WERI-Rb-1 (cell line): ENCODE data around the gene LGMN.
"Not testable (repeated sequence)": the region's sequence is repeated elsewhere in the genome, so short reads cannot be mapped to it uniquely, and the experiment has no call there.

Source experiments
- DNase-seq: peaks from one replicate; pipeline ENCODE4 v3.0.0-alpha.2; 2020
- H3K27ac ChIP-seq: fragments of 250-450 bp; sonication (Bioruptor Pico); 2 replicates; pipeline ENCODE4 v1.5.1; 2020; ENCODE audit warnings: mild to moderate bottlenecking, moderate library complexity
- H3K27me3 ChIP-seq: fragments of 250-450 bp; sonication (Bioruptor Pico); 2 replicates; pipeline ENCODE4 v1.5.1; 2021; ENCODE audit warnings: mild to moderate bottlenecking, low read depth, moderate library complexity; ENCODE audit not compliant: insufficient read depth, severe bottlenecking
- H3K36me3 ChIP-seq: fragments of 250-450 bp; sonication (Bioruptor Pico); 2 replicates; pipeline ENCODE4 v1.5.1; 2020; ENCODE audit warnings: mild to moderate bottlenecking, moderate library complexity
- H3K4me3 ChIP-seq: 2 replicates; pipeline ENCODE4 v1.5.1; 2011; ENCODE audit warnings: low read depth, mild to moderate bottlenecking, control low read depth, low read length
- H3K9me3 ChIP-seq: fragments of 250-450 bp; sonication (Bioruptor Pico); 2 replicates; pipeline ENCODE4 v1.5.1; 2021; ENCODE audit warnings: mild to moderate bottlenecking, moderate library complexity; ENCODE audit not compliant: severe bottlenecking
- CTCF ChIP-seq: IDR thresholded peaks from 2 replicates; pipeline ENCODE4 v1.5.1; 2011; ENCODE audit warnings: low read depth, mild to moderate bottlenecking, control low read depth, inconsistent platforms, low read length

The LGMN gene

GRCh38 chr14:92717571-92718042 is 30.8 kb downstream of the LGMN start:
- DNase-seq, result no peak
- Histone ChIP-seq H3K4me3 (no peak overlapping the region), H3K27ac (no peak overlapping the region), H3K36me3 (peaks cover 4% of the 10 kb centered on the region), H3K9me3 (no peaks in the 10 kb centered on the region), H3K27me3 (no peaks in the 10 kb centered on the region)
- no peak for TF ChIP-seq CTCF

GRCh38 chr14:92716131-92716530 is 32.3 kb downstream of the LGMN start:
- TF ChIP-seq CTCF, result no peak
- H3K27me3 ChIP-seq, result no peaks in the 10 kb centered on the region
- DNase-seq, result no peak
- no peak overlapping the region for H3K27ac ChIP-seq
- peaks cover 15% of the 10 kb centered on the region for H3K36me3 ChIP-seq
- no peak overlapping the region for H3K4me3 ChIP-seq
- H3K9me3 ChIP-seq, result no peaks in the 10 kb centered on the region

- peaks cover 22% of the 10 kb centered on the region for H3K36me3 ChIP-seq
- not testable (repeated sequence) for H3K27me3 ChIP-seq, H3K9me3 ChIP-seq, H3K27ac ChIP-seq, H3K4me3 ChIP-seq
- TF ChIP-seq CTCF, result peak; percentile 80
- DNase-seq, result peak; percentile 86
Observed at GRCh38 chr14:92714739-92715307, 33.6 kb downstream of the LGMN start.

GRCh38 chr14:92712654-92713051 is 35.8 kb downstream of the LGMN start:
- no peak overlapping the region for H3K27ac ChIP-seq
- H3K27me3 ChIP-seq, result no peaks in the 10 kb centered on the region
- no peaks in the 10 kb centered on the region for H3K9me3 ChIP-seq
- peaks cover 28% of the 10 kb centered on the region for H3K36me3 ChIP-seq
- no peak for DNase-seq
- no peak for TF ChIP-seq CTCF
- H3K4me3 ChIP-seq, result no peak overlapping the region

DNA sequence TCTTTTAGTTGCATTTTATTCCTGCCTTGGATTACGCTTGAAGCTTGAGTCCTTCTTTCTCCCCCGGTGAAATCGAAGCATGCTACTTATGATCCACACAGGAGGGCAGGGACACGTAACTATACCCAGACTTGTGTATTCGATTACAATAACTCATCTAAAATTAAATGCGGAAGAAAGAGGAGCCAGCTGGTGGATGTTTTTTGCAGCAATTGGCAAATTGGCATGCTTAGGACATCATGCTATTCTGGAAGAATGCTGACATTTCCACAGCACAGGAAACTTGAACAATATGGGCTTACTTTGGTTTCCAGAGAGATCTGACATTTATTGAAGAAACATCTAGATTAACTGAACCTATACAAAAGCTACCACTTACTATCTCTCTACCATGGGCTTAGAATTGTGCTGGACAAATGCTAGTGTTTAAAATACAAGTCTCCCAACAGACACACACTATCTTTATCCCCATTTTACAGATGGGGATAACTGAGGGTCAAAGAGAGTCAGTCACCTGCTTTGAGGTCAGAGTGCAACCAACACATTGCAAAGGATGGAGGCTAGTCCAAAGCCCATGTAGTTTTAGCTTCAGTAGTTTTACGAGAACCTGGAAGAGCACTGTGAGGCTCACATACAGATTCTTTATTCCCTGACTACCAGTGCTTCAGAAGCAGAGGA is 36.3 kb downstream of the LGMN start:
- no peak for TF ChIP-seq CTCF

GRCh38 chr14:92710001-92710341 is 38.5 kb downstream of the LGMN start:
- no peak for DNase-seq
- Histone ChIP-seq H3K9me3 (no peaks in the 10 kb centered on the region), H3K27ac (no peak overlapping the region), H3K36me3 (peaks cover 33% of the 10 kb centered on the region), H3K4me3 (no peak overlapping the region), H3K27me3 (no peaks in the 10 kb centered on the region)
- TF ChIP-seq CTCF, result no peak

More for the DNA sequence above, 36.3 kb downstream of the LGMN start:
- H3K9me3 ChIP-seq, result no peaks in the 10 kb centered on the region
- peaks cover 28% of the 10 kb centered on the region for H3K36me3 ChIP-seq
- no peak overlapping the region for H3K4me3 ChIP-seq
- no peak for DNase-seq
- H3K27ac ChIP-seq, result no peak overlapping the region
- H3K27me3 ChIP-seq, result no peaks in the 10 kb centered on the region
